GM12892 (cell line): Measurements from ENCODE around the gene PSTPIP1.

Experiments used
- DNase-seq: peaks from one replicate; pipeline ENCODE4 v3.0.0; 2011; ENCODE audit not compliant: insufficient read length
- FAIRE-seq: peaks from 2 replicates; lab custom pipeline; 2011; peaks lifted over from hg19 to GRCh38; lab: Jason Lieb, UNC
- POLR2A ChIP-seq: IDR thresholded peaks from 2 replicates; pipeline ENCODE4 v1.6.1; 2011; ENCODE audit warnings: low read depth, low read length, control low read depth
- POLR2AphosphoS5 ChIP-seq: IDR thresholded peaks from 2 replicates; pipeline ENCODE4 v1.6.1; 2011; ENCODE audit warnings: low read depth, low read length, control low read depth
- TAF1 ChIP-seq: IDR thresholded peaks from 2 replicates; pipeline ENCODE4 v1.6.1; 2011; ENCODE audit warnings: low read depth, mild to moderate bottlenecking, control low read depth, low read length, borderline replicate concordance

Gene PSTPIP1

GRCh38 chr15:77015646-77016320 lies 20.9 kb downstream of the PSTPIP1 start:
- DNase-seq (no peak), FAIRE-seq (no peak)
- TF ChIP-seq POLR2A (no peak), POLR2AphosphoS5 (no peak), TAF1 (no peak)

- TF ChIP-seq POLR2AphosphoS5: no peak
- no peak for TF ChIP-seq TAF1
- TF ChIP-seq POLR2A: no peak
- FAIRE-seq: no peak
- DNase-seq: no peak
Observed at GRCh38 chr15:77016321-77016695, 21.4 kb downstream of the PSTPIP1 start.

GRCh38 chr15:77017091-77017660 lies 22.2 kb downstream of the PSTPIP1 start:
- no peak for TF ChIP-seq POLR2A
- TF ChIP-seq TAF1: no peak
- TF ChIP-seq POLR2AphosphoS5: no peak
- DNase-seq (no peak), FAIRE-seq (no peak)

- DNase-seq: no peak
- TF ChIP-seq POLR2A (no peak), TAF1 (no peak), POLR2AphosphoS5 (no peak)
- no peak for FAIRE-seq
Observed at GRCh38 chr15:77017761-77018720, 23.1 kb downstream of the PSTPIP1 start.

GRCh38 chr15:77018796-77019505 lies 24.0 kb downstream of the PSTPIP1 start:
- no peak for FAIRE-seq
- DNase-seq: no peak
- TF ChIP-seq POLR2A: no peak
- TF ChIP-seq TAF1: no peak
- TF ChIP-seq POLR2AphosphoS5: no peak

GRCh38 chr15:77019521-77020331 lies 24.8 kb downstream of the PSTPIP1 start:
- TF ChIP-seq POLR2A (no peak), POLR2AphosphoS5 (no peak), TAF1 (no peak)
- FAIRE-seq (peak; percentile 74), DNase-seq (no peak)

- DNase-seq (no peak), FAIRE-seq (no peak)
- TF ChIP-seq POLR2A (no peak), POLR2AphosphoS5 (no peak), TAF1 (no peak)
Observed at GRCh38 chr15:77020348-77021087, 25.6 kb downstream of the PSTPIP1 start.

GRCh38 chr15:77021088-77021481 lies 26.2 kb downstream of the PSTPIP1 start:
- DNase-seq (no peak), FAIRE-seq (no peak)
- TF ChIP-seq POLR2AphosphoS5 (no peak), POLR2A (no peak), TAF1 (no peak)

- FAIRE-seq (peak; percentile 75), DNase-seq (peak; percentile 9)
- TF ChIP-seq POLR2A (no peak), TAF1 (0 out of 2 replicates have a peak, but pooled peaks have one; percentile 16)
Observed at GRCh38 chr15:77021803-77022381, 27.0 kb downstream of the PSTPIP1 start.
